GM19372 (cell line): ENCODE measurements around the gene TMEM135.
"Not testable (repeated sequence)": the region's sequence is repeated elsewhere in the genome, so short reads cannot be mapped to it uniquely, and the experiment has no call there.

Experiments
- ATAC-seq: cut with Tn5 transposase; IDR thresholded peaks from one replicate; pipeline ENCODE4 v1.9.1; 2021; ENCODE audit warnings: mild to moderate bottlenecking, low read depth, moderate library complexity; ENCODE audit not compliant: unreplicated experiment

TMEM135 gene

GRCh38 chr11:87188396-87188795 is 150.7 kb downstream of the TMEM135 start:
- ATAC-seq, result not testable (repeated sequence)

- not testable (repeated sequence) for ATAC-seq
Observed at GRCh38 chr11:87188921-87189320, 151.2 kb downstream of the TMEM135 start.

- ATAC-seq, result no peak
Observed at GRCh38 chr11:87190071-87190470, 152.3 kb downstream of the TMEM135 start.

- ATAC-seq, result no peak
Observed at GRCh38 chr11:87193756-87194470, 156.2 kb downstream of the TMEM135 start.

- no peak for ATAC-seq
Observed at GRCh38 chr11:87194985-87195820, 157.5 kb downstream of the TMEM135 start.

- no peak for ATAC-seq
Observed at GRCh38 chr11:87198266-87198881, 160.6 kb downstream of the TMEM135 start.

- ATAC-seq, result no peak
Observed at GRCh38 chr11:87201376-87201775, 163.6 kb downstream of the TMEM135 start.

- ATAC-seq, result no peak
Observed at GRCh38 chr11:87203907-87204602, 166.3 kb downstream of the TMEM135 start.

- ATAC-seq, result no peak
Observed at GRCh38 chr11:87212891-87213290, 175.2 kb downstream of the TMEM135 start.

- peak; percentile 66 for ATAC-seq
Observed at GRCh38 chr11:87213444-87213843, 175.7 kb downstream of the TMEM135 start.

GRCh38 chr11:87215236-87215635 is 177.5 kb downstream of the TMEM135 start:
- ATAC-seq, result no peak

- ATAC-seq, result no peak
Observed at GRCh38 chr11:87219266-87219665, 181.5 kb downstream of the TMEM135 start.

GRCh38 chr11:87223816-87224215 is 186.1 kb downstream of the TMEM135 start:
- ATAC-seq, result no peak

GRCh38 chr11:87224486-87224885 is 186.8 kb downstream of the TMEM135 start:
- no peak for ATAC-seq

GRCh38 chr11:87228820-87229219 is 191.1 kb downstream of the TMEM135 start:
- no peak for ATAC-seq

- no peak for ATAC-seq
Observed at GRCh38 chr11:87230995-87231394, 193.3 kb downstream of the TMEM135 start.

- ATAC-seq, result no peak
Observed at GRCh38 chr11:87232320-87232719, 194.6 kb downstream of the TMEM135 start.

GRCh38 chr11:87235366-87235765 is 197.6 kb downstream of the TMEM135 start:
- ATAC-seq, result no peak

- no peak for ATAC-seq
Observed at GRCh38 chr11:87236368-87236767, 198.6 kb downstream of the TMEM135 start.

- no peak for ATAC-seq
Observed at GRCh38 chr11:87239001-87239400, 201.3 kb downstream of the TMEM135 start.

GRCh38 chr11:87239531-87239930 is 201.8 kb downstream of the TMEM135 start:
- no peak for ATAC-seq
